Islet of Langerhans (tissue), 1 donor: ENCODE data around the gene ATG9B.
"Not testable (repeated sequence)": the region's sequence is repeated elsewhere in the genome, so short reads cannot be mapped to it uniquely, and the experiment has no call there.

Experiments used
- FAIRE-seq: peaks from one replicate; lab custom pipeline; 2011; peaks lifted over from hg19 to GRCh38; lab: Jason Lieb, UNC

Gene ATG9B

DNA sequence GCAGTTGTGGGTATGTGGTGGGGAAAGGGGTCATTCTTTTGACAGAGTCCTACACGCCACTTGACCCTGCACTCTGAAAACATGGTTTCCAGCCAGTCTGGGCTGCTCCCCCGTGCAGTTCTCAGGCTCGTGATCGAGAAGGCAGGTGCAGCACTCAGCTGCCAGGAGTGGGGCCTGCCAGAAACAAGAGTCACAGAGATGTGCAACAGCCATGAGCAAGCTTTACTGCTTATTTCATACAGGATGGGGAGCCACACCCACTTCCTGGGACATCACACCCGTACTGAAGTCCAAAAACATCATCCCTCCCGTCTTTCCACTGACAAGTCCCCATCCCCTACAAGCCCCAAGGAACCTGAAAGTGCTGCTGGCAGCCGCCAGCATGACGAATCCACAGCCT lies 9.3 kb downstream of the ATG9B start:
- FAIRE-seq: no peak

DNA sequence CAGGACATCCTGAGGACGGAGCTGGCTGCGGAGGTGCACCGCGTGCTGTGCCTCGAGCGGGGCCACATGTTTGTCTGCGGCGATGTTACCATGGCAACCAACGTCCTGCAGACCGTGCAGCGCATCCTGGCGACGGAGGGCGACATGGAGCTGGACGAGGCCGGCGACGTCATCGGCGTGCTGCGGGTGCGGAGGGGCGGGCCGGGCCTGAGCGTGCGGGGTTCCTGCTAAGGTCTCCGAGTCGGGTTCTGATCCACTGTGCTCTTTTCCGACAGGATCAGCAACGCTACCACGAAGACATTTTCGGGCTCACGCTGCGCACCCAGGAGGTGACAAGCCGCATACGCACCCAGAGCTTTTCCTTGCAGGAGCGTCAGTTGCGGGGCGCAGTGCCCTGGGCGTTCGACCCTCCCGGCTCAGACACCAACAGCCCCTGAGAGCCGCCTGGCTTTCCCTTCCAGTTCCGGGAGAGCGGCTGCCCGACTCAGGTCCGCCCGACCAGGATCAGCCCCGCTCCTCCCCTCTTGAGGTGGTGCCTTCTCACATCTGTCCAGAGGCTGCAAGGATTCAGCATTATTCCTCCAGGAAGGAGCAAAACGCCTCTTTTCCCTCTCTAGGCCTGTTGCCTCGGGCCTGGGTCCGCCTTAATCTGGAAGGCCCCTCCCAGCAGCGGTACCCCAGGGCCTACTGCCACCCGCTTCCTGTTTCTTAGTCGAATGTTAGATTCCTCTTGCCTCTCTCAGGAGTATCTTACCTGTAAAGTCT lies 10.4 kb downstream of the ATG9B start:
- no peak for FAIRE-seq

GRCh38 chr7:151013356-151013732 lies 10.9 kb downstream of the ATG9B start:
- no peak for FAIRE-seq

- no peak for FAIRE-seq
Measured at GRCh38 chr7:151012911-151013347, 11.4 kb downstream of the ATG9B start.

GRCh38 chr7:151012031-151012692 lies 12.1 kb downstream of the ATG9B start:
- no peak for FAIRE-seq

DNA sequence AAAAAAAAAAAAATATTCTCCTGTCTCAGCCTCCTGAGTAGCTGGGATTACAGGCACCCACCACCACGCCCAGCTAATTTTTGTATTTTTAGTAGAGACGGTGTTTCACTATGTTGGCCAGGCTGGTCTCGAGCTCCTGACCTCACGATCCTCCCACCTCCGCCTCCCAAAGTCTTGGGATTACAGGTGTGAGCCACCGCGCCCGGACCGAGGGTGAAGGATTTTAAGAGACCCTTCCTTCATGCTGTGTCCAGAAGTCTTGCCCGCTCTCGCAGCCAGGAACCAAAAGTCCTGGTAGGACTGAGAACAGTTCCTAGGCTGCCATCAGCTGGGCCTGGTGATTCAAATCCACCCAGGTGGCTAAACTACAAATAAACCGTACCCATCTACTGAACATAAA lies 12.7 kb downstream of the ATG9B start:
- FAIRE-seq: not testable (repeated sequence)

- FAIRE-seq: no peak
Measured at GRCh38 chr7:151011097-151011409, 13.2 kb downstream of the ATG9B start.

DNA sequence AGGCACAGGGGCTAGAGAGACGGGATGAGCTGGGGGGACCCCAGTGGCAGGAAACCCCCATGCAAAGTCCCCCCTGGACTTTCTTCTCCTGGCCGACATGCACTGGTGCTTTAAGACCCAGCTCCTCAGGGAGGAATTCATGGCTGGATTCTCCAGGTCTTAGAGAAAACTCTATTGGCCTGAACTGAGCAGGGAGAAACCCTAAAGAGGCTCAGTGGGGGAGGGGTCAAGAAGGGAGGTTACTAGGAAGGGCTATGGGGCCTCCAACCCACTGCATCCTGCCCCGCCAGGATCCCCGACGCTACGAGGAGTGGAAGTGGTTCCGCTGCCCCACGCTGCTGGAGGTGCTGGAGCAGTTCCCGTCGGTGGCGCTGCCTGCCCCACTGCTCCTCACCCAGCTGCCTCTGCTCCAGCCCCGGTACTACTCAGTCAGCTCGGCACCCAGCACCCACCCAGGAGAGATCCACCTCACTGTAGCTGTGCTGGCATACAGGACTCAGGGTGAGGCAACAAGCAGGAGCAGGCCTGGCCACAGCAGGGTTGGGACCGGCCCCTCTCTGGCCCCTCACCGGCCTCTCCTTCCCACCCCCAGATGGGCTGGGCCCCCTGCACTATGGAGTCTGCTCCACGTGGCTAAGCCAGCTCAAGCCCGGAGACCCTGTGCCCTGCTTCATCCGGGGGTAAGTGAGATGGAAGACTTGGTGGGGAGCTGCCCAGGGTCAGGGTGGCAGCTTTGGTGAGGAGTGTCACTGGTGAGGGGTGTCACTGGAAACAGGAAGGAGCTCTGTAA lies 13.8 kb downstream of the ATG9B start:
- FAIRE-seq: no peak

DNA sequence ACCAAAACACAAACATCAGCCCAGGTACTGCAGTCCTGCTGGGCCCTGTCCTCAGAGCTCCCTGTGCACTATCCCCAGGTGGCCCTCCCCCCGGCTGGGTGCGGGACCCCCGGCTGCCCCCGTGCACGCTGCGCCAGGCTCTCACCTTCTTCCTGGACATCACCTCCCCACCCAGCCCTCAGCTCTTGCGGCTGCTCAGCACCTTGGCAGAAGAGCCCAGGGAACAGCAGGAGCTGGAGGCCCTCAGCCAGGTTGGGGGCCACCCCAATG lies 14.3 kb downstream of the ATG9B start:
- FAIRE-seq: no peak

GRCh38 chr7:151009327-151010036 lies 14.8 kb downstream of the ATG9B start:
- no peak for FAIRE-seq

GRCh38 chr7:151008511-151009323 lies 15.6 kb downstream of the ATG9B start:
- FAIRE-seq: no peak

GRCh38 chr7:151008143-151008510 lies 16.2 kb downstream of the ATG9B start:
- no peak for FAIRE-seq

GRCh38 chr7:151007469-151007898 lies 16.8 kb downstream of the ATG9B start:
- no peak for FAIRE-seq

GRCh38 chr7:151006590-151007300 lies 17.5 kb downstream of the ATG9B start:
- FAIRE-seq: no peak

- no peak for FAIRE-seq
Measured at GRCh38 chr7:151005566-151005965, 18.7 kb downstream of the ATG9B start.

DNA sequence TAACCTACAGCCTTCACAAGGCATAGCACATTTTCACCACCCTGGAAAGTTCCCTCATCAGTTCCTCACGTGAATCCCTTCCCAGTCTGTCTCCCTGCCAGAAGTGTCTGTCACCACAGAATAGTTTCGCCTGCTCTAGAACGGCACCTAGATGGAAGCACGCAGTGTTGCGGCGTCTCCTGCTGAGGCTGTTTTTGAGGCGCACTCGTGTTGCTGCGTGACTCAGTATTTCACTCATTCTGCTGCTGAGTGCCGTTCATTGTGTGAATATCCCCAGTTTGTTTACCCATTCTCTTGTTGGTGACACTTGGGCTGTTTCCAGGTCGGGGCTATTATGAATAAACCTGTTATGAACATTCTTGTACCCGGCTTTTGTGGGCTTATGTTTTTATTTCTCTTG lies 20.7 kb downstream of the ATG9B start:
- no peak for FAIRE-seq

GRCh38 chr7:151001546-151001945 lies 22.7 kb downstream of the ATG9B start:
- FAIRE-seq: no peak

- no peak for FAIRE-seq
Measured at GRCh38 chr7:151000897-151001495, 23.3 kb downstream of the ATG9B start.

DNA sequence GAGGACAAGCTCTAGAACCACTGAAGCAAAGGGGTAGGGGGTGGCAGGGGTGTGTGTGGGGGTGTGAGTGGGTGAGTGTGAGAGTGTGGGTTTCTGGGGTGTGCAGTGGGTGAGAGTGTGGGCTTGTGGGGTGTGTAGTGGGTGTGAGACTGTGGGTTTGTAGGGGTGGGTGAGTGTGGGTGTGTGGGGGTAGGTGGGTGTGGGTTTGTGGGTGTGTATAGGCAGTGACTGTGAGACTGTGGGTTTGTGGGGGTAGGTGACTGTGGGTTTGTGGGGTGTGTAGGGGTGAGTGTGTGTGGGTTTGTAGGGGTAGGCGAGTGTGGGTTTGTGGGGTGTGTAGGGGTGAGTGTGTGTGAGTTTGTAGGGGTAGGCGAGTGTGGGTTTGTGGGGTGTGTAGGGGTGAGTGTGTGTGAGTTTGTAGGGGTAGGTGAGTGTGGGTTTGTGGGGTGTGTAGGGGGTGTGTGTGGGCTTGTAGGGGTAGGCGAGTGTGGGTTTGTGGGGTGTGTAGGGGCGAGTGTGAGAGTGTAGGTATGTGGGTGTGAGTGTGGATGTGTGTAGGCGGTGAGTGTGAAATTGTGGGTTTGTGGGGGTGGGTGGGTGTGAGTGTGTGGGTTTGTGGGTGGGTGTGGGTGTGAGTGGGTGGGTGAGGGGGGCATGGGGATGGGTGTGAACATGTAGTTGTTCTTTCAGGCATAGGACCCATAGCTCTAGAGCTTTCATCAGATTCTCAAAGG lies 24.6 kb downstream of the ATG9B start:
- no peak for FAIRE-seq

- no peak for FAIRE-seq
Measured at GRCh38 chr7:150999001-150999400, 25.3 kb downstream of the ATG9B start.
